ENCODE results near the gene LMCD1.

DNA sequence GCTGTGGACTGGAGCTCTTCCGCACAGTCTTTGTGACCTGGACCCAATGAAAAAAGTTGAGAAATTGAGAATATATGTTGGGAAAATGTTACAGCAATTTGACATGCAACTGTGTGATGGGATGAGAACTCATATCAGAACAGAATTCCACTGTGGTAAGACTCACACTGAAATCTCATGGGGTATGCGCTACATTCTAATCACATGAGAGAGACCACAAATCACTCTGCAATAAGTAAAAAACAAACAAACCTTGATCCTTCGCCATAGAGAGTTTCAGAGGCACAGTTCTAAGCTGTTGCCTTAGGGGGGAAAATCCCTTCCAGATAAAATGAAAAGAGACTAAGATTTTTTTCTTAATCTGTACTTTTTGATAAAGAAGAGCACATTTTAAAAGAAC is 37.3 kb downstream of the LMCD1 start:
- TF ChIP-seq YY1 (IDR thresholded peaks at IDR 0.05; ENCODE audit: low read depth) (no peak), TAF1 (IDR thresholded peaks at IDR 0.05; ENCODE audit: low read depth) (no peak), RAD21 (IDR thresholded peaks at IDR 0.05; ENCODE audit: low read depth) (no peak)

All from Ishikawa (cell line).